ENCODE results near the gene PRKG1.
"Not testable (repeated sequence)": the region's sequence is repeated elsewhere in the genome, so short reads cannot be mapped to it uniquely, and the experiment has no call there.

PRKG1 gene

GRCh38 chr10:51382181-51382580 is 307.9 kb downstream of the PRKG1 start:
- no peak overlapping the region for H3K4me3 ChIP-seq (ENCODE audit: low read depth, low read length)
- TF ChIP-seq, protein P1, sequence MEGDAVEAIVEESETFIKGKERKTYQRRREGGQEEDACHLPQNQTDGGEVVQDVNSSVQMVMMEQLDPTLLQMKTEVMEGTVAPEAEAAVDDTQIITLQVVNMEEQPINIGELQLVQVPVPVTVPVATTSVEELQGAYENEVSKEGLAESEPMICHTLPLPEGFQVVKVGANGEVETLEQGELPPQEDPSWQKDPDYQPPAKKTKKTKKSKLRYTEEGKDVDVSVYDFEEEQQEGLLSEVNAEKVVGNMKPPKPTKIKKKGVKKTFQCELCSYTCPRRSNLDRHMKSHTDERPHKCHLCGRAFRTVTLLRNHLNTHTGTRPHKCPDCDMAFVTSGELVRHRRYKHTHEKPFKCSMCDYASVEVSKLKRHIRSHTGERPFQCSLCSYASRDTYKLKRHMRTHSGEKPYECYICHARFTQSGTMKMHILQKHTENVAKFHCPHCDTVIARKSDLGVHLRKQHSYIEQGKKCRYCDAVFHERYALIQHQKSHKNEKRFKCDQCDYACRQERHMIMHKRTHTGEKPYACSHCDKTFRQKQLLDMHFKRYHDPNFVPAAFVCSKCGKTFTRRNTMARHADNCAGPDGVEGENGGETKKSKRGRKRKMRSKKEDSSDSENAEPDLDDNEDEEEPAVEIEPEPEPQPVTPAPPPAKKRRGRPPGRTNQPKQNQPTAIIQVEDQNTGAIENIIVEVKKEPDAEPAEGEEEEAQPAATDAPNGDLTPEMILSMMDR (IDR thresholded peaks at IDR 0.05; ENCODE audit: borderline replicate concordance, insufficient read depth, low read depth, low read length) = no peak

GRCh38 chr10:51384971-51385370 is 310.7 kb downstream of the PRKG1 start:
- TF ChIP-seq, protein P1 (IDR thresholded peaks at IDR 0.05; ENCODE audit: borderline replicate concordance, insufficient read depth, low read depth, low read length) = no peak
- no peak overlapping the region for H3K4me3 ChIP-seq (ENCODE audit: low read depth, low read length)

DNA sequence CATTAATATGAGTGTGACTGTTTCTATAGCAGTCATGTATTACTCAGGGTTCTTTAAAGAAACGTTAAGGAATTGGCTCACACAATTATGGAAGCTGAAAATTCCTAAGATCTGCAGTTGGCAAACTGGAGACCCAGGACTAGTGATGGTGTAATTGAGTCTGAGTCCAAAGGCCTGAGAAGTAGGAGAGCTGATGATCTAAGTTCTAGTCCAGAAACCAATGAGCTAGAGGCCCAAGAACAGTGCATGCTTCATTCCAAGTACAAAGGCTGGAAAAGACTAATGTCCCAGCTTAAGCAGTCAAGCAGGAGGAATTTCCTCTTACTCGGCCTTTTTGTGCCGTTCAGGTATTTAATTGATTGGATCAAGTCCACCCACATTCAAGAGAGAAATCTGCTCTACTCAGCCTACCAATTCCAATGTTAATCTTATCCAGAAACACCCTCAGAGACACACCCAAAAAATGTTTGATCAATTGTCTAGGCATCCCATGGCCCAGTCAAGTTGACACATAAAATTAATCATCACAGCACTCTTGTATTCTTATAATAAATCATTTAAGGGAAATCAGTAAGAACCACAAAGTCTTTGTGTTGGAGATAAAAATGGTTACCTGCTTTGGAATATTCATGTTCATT is 312.1 kb downstream of the PRKG1 start:
- TF ChIP-seq, protein P1 (IDR thresholded peaks at IDR 0.05; ENCODE audit: borderline replicate concordance, insufficient read depth, low read depth, low read length) = no peak
- no peak overlapping the region for H3K4me3 ChIP-seq (ENCODE audit: low read depth, low read length)

GRCh38 chr10:51389415-51390321 is 315.4 kb downstream of the PRKG1 start:
- no peak overlapping the region for H3K4me3 ChIP-seq (ENCODE audit: low read depth, low read length)
- TF ChIP-seq, protein P1 (IDR thresholded peaks at IDR 0.05; ENCODE audit: borderline replicate concordance, insufficient read depth, low read depth, low read length) = peak; percentile 87

DNA sequence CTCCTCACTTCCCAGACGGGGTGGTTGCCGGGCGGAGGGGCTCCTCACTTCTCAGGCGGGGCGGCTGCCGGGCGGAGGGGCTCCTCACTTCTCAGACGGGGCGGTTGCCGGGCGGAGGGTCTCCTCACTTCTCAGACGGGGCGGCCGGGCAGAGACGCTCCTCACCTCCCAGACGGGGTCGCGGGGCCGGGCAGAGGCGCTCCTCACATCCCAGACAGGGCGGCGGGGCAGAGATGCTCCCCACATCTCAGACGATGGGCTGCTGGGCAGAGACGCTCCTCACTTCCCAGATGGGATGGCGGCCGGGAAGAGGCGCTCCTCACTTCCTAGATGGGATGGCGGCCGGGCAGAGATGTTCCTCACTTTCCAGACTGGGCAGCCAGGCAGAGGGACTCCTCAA is 318.7 kb downstream of the PRKG1 start:
- not testable (repeated sequence) for H3K4me3 ChIP-seq (ENCODE audit: low read depth, low read length)

DNA sequence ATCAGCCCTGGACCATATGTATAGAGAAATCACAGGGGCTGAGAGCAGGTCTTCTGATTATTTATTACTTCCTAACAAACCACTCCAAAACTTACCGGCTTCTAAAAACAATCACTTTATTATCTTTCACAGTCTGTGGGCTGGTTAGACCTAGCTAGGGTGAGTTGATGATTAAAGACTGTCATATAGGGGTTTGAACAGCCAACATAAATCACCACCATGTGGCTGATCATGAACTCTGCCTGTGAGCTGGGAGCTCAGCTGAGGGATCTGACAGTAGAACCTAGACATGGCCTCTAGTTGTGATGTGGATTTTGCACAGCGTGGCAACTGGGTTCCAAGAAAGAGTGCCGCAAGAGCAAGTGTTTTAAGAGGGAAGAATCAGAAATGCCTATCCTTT is 319.8 kb downstream of the PRKG1 start:
- no peak overlapping the region for H3K4me3 ChIP-seq (ENCODE audit: low read depth, low read length)
- TF ChIP-seq, protein P1 (IDR thresholded peaks at IDR 0.05; ENCODE audit: borderline replicate concordance, insufficient read depth, low read depth, low read length) = no peak

DNA sequence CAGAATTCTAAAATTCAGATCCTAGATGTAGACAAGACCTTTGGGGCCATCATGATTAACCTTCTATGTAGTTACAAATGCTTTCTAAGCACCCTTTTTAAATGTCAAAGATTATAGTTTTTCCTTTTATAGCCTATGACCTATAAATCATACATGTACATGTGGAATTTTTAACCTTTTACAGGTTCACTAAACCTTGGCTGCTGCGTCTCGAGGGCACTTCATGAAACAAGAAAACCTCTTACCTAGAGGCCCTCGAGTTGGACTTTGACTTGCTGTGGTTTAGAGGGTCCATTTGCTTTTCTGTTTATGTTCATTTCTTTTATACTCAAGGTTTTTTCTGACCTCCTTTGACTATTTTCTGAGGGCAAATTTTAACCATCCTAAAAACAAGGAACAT is 323.0 kb downstream of the PRKG1 start:
- H3K4me3 ChIP-seq (ENCODE audit: low read depth, low read length) = no peak overlapping the region
- TF ChIP-seq, protein P1 (IDR thresholded peaks at IDR 0.05; ENCODE audit: borderline replicate concordance, insufficient read depth, low read depth, low read length) = no peak
